ENCODE measurements around the gene GUCA2B.

Gene GUCA2B

DNA sequence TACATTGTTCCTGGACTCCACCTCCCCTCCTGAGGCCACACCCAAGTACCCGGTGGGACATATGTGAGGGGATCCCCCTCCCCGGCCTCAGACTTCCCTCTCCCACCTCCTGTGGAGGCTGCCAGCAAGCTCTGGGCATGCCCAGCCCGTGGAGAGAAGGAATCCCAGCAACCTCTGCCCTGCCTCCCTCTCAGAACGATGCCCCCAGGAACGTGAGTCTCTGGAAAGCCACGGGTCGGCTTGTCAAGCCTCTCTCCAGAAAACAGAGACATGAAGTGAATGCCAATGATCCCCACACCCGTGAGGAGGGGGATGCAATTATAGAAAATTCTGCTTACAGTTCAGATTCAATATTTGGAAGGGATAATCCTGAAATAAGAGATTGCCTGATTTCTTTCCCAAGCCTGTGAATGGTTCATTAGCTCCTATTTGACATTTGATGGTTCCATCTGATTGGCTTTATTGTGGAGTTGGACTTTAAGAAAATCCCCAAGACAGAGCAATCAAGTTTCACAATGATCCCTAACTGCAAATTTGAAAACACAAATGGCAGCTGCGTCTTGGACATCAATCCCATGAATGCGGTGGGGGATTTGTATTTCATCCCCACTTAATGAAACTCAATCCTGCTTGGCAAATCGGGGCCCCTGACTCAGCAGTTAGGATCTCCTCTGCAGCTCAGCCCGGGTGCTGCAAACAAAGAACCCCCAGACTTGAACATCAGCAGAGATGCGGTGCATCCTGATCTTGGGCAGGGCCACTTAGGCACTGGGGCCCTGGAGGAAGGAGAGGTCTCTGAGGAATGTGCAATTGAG is 9.1 kb upstream of the GUCA2B start:
- no peak for DNase-seq

DNA sequence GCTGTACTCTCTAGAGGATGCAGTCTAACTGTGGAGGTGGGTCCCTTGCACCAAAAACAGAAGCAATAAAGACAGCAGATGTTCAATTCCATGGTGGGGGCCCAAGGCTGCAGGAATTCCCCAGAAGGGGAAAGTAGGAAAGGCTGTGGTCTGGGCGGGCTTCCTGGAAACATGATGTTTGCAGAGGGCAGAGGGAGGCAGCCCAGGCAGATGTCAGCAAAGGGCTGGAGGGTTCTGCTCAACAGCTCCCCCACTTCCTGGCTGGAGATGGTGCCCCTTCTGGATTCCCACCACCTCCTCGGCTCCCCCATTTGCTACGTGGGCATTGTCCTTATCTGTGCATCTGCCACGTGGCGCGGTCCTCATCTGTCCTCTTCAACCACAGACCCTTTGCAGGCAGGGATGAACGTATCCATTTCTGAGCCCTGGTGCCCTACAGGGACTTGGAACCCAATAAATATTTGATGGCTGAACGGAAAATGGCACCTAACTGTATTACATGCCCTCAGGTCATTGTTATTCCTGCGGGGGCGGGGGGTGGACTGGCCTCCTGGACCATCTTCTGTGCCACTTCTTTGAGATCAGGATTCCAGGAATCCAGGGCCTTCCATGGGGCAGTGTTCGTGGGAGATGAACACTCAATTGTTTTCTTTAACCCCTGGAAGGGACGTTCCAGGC is 8.4 kb upstream of the GUCA2B start:
- DNase-seq, result no peak

DNA sequence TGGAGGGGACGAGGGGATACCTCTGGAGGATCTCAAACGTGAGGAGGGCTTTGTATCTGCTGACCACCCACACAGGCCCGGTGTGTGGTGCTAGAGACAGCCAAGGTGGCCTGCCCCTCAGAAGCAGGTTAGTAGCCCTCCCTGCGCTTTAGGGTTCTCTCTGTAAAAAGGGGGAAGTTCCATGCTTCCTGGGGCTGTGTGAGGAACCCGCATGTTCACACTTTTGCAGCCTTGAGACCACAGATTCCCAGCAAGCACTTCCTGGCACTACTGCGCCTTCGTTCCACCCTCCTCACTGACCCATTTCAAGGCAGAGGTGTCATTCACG is 7.9 kb upstream of the GUCA2B start:
- DNase-seq, result no peak

DNA sequence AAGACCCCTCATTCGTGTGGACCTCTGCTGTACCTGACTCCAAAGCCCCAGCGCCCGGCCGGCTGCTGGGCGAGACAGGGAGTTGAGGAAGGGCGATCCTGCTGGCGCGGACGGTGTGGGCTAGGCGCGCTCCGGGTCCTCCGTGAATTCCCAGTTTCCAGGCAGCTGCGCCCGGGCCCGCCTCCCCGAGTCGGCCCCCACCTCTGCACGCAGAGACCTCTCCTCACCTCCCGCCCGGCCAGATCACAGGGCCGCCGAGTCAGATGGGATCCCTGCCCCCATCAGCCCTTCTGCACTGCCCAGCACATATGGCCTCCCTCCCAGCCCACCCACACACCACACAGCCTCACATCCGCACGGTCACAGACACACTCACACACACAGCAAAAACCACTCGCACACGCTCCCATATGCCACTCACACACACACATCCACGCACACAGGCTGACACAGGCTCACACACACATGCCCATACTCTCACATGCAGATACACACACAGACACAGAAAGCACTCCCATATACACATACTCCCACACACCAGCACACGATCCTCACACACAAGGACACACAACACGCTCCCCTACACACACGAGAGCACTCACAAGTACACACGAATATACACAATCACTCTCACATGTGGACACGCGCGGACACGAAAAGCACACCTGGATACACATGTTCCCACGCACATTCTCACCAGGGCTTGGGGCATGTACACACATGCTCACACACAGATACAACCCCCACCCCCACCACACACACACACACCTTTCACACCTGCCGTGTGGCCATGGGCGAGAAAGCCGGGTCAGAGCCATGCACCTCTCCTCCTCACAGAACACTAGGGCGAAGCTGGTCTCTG is 7.2 kb upstream of the GUCA2B start:
- no peak for DNase-seq

DNA sequence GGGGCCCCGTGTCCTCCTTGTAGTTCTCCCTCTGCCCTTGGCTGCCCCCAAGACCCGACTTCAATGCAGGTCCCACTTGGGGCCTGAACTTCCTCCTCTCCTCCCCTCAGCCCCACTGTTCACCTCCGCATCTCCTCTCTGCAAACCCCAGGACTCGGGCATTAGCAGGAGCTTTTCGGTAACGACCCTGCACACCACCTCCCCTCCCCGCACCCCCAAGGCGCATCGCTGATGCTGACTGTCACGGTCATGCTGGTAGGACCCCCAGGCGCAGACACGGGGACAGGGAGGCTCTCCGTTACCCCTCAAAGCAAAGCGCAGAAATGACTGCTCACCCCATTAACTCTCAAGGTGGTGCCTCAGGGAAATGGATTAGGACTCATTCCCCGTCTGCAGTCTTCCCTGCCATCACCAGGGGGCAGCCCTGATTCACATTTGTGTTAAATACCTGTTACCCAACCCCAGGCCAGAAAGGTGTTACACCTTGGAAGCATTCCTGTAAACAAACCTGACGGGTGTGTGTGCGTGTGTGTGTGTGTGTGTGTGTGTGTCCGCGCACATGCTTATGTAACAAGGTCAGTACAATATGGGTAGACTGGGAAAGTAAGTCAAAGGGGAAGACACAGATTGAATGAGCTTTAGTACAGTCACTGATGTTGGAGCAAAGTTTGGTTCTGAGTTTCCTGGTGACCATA is 6.4 kb upstream of the GUCA2B start:
- peak; percentile 54 for DNase-seq

DNA sequence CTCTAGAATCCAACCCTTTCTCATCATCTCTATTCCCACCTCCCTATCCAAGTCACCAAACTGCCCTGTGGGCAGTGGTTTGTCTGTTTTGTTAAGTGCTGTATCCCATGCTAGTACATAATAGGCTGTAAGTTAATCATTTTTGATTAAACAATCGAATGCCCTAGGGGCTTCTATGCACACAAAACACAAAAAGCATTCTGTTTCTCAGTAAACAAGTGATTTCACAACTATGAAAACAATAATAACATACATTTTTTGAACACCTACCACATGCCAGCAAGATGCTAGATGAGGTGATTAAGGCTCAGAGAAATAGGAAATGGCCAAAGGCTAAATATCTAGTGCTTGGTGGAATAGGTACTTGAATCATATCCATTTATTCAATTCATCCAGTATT is 5.0 kb upstream of the GUCA2B start:
- no peak for DNase-seq

DNA sequence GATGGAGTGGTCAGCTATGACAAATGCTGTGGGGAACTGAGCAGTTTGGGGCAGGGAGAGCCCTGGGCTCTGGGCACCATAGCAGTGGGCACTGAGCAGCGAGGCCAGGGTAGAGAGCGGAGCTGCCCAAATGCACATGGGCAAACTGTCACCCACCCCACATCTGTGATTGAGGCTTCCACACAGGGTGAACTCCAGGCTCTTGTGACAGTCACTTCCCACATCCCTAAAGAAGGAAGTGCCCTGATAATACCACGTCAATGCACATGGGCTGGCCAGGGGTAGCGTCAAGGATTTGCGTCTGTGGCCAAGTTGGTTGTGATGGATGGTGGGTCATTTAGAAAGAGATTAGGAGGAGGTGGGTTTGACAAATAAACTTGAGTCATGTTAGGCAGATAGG is 2.6 kb upstream of the GUCA2B start:
- no peak for DNase-seq

DNA sequence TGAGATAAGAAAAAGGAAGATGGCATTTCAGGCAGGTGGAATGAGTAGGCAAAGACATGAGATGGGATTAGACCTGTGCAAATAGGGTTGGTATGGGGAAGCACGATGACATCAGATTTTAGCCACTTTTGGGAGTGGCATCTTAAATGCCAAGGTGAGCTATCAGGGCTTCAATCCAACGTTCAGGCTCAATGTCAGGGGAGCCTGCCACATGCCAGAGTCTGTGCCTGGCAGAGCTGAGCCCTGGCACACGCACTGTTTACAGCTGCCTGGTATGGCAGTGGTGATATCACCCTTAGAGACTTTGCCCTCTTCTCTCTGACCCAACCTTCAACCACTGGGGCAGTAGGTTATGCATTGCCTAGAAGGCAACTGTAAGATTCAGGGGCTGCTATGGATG is 1.1 kb upstream of the GUCA2B start:
- DNase-seq, result no peak

DNA sequence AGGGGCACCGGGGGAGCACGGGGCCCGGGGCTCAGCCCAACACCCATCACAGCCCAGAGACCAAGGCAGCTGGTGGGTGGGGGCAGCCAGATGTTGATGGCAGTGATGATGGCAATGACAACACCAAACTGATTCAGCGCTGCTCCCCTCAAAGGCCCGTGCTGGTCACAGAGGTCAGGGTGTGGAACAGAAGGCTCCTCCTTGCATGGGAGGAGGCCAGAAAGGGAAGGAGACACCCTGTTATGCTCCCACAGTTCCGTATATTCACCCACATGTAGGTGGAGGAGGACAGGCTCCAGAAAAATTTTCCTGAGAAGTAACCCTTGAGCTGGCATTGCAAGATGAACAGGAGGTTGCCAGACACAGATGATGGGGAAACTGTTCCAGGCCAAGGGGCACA is 414 bp downstream of the GUCA2B start:
- no peak for DNase-seq

DNA sequence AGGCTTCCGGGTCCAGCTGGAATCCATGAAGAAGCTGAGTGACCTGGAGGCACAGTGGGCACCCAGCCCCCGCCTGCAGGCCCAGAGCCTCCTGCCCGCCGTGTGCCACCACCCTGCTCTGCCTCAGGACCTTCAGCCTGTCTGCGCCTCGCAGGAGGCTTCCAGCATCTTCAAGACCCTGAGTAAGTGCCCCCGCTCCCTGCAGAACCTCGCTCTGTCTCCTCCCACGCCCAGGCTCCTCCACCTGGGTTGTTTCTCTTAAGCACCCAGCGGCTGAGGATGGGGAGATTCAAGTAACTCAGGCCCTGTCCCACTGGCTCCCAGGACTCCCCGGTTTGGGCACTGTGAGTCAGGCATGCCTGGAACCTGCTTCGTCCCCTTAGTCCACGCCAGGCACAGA is 1.5 kb downstream of the GUCA2B start:
- DNase-seq, result no peak

DNA sequence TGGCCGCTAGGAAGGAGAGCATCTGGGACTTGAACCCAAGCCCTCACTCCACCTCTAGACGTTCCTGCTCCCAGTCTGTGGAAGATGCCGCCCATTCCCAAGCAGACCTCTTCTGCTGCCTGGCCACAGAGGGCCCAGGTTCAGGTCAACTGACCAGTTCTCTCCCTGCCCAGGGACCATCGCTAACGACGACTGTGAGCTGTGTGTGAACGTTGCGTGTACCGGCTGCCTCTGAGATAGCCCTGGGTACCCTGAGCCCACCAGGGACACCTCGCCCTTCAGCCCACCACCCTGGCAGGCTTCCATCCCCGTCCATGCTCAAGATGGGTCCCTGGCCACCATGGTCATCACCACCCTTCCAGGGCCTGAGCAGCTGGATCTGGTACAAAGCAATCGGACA is 2.2 kb downstream of the GUCA2B start:
- no peak for DNase-seq

DNA sequence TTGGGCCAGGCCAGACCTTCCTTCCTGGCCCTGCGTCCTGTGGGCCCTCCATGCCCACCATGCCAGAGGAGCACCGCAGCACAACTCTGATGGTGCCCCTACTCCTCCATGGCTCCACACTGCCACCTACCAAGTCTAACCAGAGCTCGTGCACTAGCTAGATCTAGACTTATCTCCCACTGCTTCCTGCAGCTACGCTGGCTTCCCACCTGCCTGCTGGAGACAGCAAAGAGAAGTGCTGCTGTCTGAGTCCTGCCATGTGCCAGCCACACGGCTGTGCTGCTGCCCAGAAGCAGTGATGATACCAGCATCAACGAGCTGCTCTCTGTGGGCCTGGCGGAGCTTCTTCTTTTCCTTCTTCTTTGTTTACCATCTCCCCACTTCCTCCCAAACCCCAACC is 4.5 kb downstream of the GUCA2B start:
- DNase-seq, result no peak

DNA sequence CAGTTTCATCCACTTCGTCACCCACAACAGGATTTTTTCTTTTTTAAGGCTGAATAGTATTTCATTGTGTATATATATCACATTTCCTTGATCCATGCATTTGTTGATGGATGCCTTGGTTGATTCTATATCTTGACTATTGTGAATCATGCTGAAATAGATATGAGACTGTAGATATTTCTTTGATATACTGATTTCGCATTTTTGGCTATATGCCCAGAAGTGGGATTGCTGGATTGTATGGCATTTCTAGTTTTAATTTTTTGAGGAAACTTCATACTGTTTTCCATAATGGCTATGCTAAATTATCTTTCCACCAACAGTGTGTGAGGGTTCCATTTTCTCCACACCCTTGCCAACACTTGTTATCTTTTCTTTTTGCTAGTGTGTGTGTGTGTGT is 5.0 kb downstream of the GUCA2B start:
- no peak for DNase-seq

DNA sequence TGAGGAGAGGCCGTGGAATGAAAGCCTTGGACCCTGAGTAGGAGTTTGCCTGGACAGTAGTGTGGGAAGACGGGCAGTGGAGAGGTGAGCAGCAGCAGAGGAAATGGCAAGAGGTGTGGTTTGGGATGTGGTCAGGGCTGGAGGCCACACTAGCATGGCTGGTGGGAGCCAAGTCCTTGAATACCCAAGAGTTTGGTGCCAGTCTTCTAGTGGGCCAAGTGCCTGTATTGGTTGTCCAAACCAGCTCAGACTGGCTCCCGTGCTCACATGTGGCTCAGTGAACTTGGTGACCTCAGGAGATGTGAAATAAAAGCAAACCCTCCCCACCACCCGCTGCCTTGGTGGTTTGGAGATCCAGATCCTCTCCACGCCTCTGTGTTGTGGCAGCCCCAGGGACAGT is 9.0 kb downstream of the GUCA2B start:
- DNase-seq, result no peak

DNA sequence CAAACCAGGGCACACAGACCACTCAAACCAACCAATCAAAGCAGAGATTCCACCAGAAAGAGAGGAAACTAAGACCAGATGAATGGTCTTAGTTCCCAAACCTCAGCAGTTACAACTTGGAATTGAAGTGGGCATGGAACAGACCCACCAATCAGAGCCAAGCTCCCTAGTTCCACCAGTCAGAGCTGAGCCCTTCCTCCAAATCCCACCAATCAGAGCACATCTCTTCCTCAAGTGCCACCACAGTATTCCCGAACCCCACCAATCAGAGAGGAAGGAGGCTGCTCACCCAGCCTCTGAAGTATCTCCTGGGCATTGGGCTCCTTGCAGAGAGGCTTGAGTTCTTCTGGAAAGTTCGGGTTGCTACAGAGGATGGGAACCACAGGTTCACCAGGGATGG is 9.9 kb downstream of the GUCA2B start:
- no peak for DNase-seq

DNA sequence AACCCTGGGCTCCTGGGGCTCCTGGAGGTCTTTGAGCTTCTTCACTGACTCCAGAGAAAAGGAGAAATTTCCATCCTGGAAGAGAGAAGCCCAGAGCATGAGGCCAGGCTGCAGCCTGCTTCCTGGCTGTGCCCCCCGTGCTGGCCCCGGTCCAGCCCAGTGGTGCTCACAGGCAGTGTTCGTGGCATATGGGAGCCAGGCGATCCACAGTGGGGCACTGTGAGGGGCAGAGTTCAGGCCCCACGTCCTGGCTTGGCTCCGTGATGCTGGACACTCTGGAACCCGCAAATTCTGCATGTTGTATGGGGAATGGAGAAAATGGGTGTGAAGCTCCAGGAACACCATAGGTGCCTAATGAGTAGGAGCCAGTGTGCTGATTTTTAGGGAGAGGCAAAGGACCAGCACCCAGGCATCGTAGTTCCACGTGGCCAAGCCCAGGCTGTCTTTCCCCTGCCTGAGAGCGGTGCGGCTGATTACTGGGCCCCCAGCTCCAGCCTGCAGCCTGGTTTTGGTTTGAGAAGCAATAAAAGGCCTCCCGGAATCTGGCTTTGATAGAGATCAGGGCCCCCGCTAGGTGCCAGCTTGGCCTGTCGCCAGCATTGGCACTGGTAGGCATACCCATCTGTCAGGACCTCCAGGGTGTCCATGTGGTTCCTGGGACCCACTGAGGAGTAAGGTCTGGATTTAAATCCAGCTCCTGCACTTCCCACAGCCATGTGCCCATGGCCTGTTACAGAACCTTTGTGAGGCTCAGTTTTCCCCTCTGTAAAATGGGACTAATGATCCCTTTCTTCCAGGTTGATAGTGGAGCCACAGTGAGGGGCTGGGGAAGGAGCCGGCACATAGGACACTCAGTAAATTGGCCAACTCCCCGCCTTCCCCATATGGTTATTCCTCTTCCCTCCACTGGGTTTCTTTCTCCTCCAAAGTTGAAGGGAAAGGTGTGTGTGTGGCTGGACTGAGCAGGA is 10.6 kb downstream of the GUCA2B start:
- no peak for DNase-seq

DNA sequence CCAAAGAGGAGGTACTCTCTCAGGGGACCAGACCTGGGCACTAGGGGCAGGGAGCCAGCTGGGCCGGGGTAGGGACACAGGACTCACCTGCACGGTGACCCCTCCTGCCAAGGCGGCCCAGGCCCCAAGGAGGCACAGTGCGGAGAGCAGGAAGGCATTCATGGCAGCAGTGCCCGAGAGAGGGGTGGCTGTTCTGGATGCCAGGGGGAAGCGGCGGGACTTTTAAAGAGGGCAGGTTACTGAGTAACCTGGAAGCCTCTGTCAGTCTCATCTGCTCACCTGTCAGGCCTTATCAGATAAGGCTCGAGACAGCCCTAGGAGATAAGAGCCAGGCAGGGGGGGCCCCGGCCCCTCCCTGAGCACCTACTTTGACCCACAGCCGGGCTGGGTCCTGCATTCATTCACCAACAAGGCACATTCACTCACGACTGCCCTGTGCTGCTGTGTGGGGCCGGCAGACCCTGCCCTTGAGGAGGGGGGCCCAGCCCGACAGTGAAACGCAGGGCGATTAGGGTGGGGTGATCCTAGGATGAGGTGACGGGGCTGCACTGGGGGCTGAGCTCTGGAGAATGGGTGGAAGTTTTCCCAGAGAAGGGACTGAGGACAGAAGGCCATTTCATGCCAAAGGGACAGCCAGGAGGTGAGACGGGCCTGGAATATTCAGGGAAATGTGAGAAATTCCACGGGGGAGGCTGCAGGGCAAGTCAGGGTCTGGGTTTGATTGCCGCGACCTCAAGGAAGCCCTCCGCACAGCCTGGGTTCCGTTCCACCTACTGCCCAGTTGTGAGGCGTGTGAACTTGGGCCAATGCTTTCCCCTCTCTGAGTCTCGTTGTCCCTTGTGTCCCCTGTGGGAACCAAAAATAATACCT is 11.6 kb downstream of the GUCA2B start, which contains the start of gene GUCA2A:
Gene GUCA2A (minus strand): TSS at position 195 of the 870 bp plus-strand sequence. CDS start 33 bp downstream, at position 162.
- DNase-seq, result no peak

DNA sequence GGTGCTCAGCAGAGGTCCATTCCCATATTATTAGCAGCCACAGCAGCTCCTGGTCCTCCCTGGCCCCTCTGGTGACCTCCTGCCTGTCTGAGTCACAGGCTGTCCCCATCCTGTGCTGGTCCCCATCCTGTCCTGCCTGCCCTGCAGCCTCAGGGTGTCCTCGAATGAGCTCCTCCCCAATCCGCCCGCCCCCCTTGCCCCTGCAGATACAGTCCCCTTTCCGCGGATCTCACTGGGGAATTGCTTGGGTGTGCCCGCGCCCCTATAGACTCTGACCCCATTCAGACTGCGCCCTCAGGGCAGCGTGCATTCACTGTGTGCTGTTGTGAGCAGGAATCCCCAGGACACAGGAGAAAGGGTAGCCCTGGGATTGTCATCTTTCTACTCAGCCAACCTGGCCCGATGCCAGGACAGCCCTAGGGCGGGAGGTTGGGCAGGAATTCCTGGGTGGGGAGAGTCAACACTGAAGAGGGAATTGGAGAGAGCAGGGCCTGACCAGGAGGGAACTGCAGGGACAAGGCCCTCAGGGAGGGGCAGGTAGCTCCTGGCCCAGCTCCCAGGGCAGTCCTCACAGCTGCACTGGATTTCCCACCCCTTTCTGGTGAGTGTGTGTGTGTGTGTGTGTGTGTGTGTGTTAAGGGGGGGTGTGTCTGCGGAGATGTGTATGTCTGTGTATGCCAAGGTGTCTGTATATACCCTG is 12.5 kb downstream of the GUCA2B start:
- DNase-seq, result peak; percentile 63

DNA sequence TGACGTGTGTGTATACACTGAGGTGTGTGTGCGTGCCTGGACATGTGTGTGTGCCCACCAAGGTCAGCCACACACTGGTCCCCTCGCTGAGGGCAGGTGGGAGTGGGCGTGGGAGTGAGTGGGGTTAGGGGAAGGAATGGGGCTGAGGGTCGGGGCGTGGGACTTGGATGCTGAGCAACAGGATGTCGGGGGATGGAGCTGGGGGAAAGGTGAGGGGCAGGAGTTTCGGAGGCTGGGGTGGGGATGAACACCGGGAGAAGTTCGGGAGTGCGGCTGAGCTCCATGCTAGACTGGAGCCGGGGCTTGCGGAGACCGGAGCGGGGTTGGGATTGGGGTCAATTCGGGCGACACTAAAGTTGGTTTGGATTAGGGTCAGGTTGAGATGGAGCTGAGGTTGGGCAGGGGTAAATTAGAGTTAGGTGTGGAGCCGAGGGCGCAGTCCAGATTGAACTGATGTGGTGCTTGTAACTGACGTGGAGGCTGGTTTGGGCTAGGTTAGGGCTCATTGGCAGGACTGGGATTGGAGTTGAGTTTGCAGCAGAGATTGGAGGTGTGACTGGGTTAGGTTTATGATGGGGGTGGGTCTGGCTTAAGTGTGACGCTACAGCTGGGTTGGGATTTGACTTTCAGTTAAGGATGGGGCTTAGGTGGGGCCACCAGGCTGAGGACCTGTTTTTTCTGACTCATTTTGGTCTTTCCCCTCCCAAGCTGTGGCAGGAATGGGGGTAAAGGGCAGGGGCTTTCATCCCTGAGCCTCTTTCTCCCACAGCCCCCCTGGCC is 14.6 kb downstream of the GUCA2B start:
- DNase-seq, result no peak

DNA sequence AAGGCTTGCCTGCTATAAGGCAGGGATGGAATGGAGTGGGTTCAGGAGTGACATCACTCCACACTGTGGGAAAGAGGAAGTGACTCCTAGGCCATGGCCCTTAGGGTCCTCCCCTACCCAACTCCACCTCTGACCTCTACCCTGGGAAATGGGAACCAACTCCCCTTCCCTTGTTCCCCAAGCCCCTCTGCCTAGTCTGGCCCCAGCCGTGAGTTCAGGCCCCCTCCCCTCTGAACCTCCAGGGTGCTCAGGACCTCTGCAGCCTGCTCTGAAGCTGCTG is 15.1 kb downstream of the GUCA2B start:
- DNase-seq, result no peak

Measured in NCI-H2081 treated with DMSO at 0.1 percent for 48 hours (cell line).